ENCODE results near the gene ACSS2.

Gene ACSS2

GRCh38 chr20:34876406-34877282, at the start of gene ACSS2:
ACSS2 (plus strand) TSS chr20:34876612; CDS start chr20:34876646, 34 bp downstream.
- no peak for DNase-seq

GRCh38 chr20:34829191-34829590, 47.2 kb upstream of the ACSS2 start:
- ATAC-seq (no peak), DNase-seq (no peak)

More at GRCh38 chr20:34876406-34877282, at the start of gene ACSS2:
- ATAC-seq, result peak; percentile 35

- no peak for DNase-seq
- ATAC-seq, result no peak
Measured at GRCh38 chr20:34831936-34832335, 44.5 kb upstream of the ACSS2 start.

- ATAC-seq (no peak), DNase-seq (no peak)
Measured at GRCh38 chr20:34834459-34834893, 41.9 kb upstream of the ACSS2 start.

GRCh38 chr20:34842143-34842542, 34.3 kb upstream of the ACSS2 start:
- no peak for ATAC-seq

GRCh38 chr20:34843421-34843820, 33.0 kb upstream of the ACSS2 start:
- ATAC-seq, result no peak

More at GRCh38 chr20:34842143-34842542, 34.3 kb upstream of the ACSS2 start:
- DNase-seq, result no peak

GRCh38 chr20:34848597-34848996, 27.8 kb upstream of the ACSS2 start:
- DNase-seq, result no peak
- ATAC-seq, result no peak

More at GRCh38 chr20:34843421-34843820, 33.0 kb upstream of the ACSS2 start:
- DNase-seq, result no peak

GRCh38 chr20:34849778-34850177, 26.6 kb upstream of the ACSS2 start:
- DNase-seq (no peak), ATAC-seq (no peak)

- ATAC-seq (no peak), DNase-seq (no peak)
Measured at GRCh38 chr20:34850969-34851368, 25.4 kb upstream of the ACSS2 start.

- DNase-seq, result no peak
- ATAC-seq, result no peak
Measured at GRCh38 chr20:34852298-34852697, 24.1 kb upstream of the ACSS2 start.

GRCh38 chr20:34859367-34859766, 17.0 kb upstream of the ACSS2 start:
- no peak for DNase-seq
- ATAC-seq, result no peak

GRCh38 chr20:34859826-34860545, 16.4 kb upstream of the ACSS2 start:
- DNase-seq, result no peak
- no peak for ATAC-seq

GRCh38 chr20:34861386-34862084, 14.9 kb upstream of the ACSS2 start:
- ATAC-seq (no peak), DNase-seq (no peak)

GRCh38 chr20:34862724-34863123, 13.7 kb upstream of the ACSS2 start:
- DNase-seq, result no peak
- ATAC-seq, result no peak

GRCh38 chr20:34863421-34863965, 12.9 kb upstream of the ACSS2 start:
- no peak for DNase-seq
- ATAC-seq, result no peak

GRCh38 chr20:34864216-34864615, 12.2 kb upstream of the ACSS2 start:
- no peak for DNase-seq
- no peak for ATAC-seq

- no peak for DNase-seq
- ATAC-seq, result no peak
Measured at GRCh38 chr20:34871320-34871926, 5.0 kb upstream of the ACSS2 start.

- DNase-seq, result no peak
- ATAC-seq, result no peak
Measured at GRCh38 chr20:34871966-34872621, 4.3 kb upstream of the ACSS2 start.

- DNase-seq, result peak; percentile 93
Measured at GRCh38 chr20:34872622-34873224, 3.7 kb upstream of the ACSS2 start, which contains the start of gene GGT7. GGT7 (minus strand) TSS chr20:34872856; CDS start chr20:34872815, 41 bp downstream.

GRCh38 chr20:34873583-34874093, 2.8 kb upstream of the ACSS2 start:
- ATAC-seq (no peak), DNase-seq (no peak)

More at GRCh38 chr20:34872622-34873224, 3.7 kb upstream of the ACSS2 start, which contains the start of gene GGT7:
- ATAC-seq, result peak; percentile 72

Data from stimulated activated naive CD8-positive, alpha-beta T cell treated with anti-CD3 and anti-CD28 coated beads, Interleukin-15, Interleukin-2, amounts not matched to agents 100 U/mL and 50 U/mL, for 24 hours (primary cell).